ENCODE measurements around the gene BCO1.

GRCh38 chr16:81329947-81330346, 91.5 kb downstream of the BCO1 start:
- TF ChIP-seq CTCF (IDR thresholded peaks at IDR 0.05 in 4 of 5, conservative IDR thresholded peaks at IDR 0.05 in 1 of 5) = no peak
- no peak for TF ChIP-seq POLR2A (IDR thresholded peaks at IDR 0.05)

Data from gastrocnemius medialis (tissue), 4 donors.